DOHH2 (cell line): ENCODE data around the gene CD63.

Source experiments
- EZH2phosphoT487 ChIP-seq: fragments of 200-600 bp; sonication (generic); IDR thresholded peaks from 2 replicates; pipeline ENCODE4 v1.6.1; 2017; ENCODE audit warnings: borderline replicate concordance, mild to moderate bottlenecking, antibody characterized with exemption, low read length, moderate library complexity, mixed read lengths
- TF ChIP-seq, protein P1 (sequence below): fragments of 200-600 bp; sonication (generic); IDR thresholded peaks from one replicate; pipeline ENCODE4 v1.5.1; 2014; ENCODE audit warnings: antibody characterized with exemption, mild to moderate bottlenecking, low read depth, low read length; ENCODE audit not compliant: poor library complexity, severe bottlenecking

DNA sequence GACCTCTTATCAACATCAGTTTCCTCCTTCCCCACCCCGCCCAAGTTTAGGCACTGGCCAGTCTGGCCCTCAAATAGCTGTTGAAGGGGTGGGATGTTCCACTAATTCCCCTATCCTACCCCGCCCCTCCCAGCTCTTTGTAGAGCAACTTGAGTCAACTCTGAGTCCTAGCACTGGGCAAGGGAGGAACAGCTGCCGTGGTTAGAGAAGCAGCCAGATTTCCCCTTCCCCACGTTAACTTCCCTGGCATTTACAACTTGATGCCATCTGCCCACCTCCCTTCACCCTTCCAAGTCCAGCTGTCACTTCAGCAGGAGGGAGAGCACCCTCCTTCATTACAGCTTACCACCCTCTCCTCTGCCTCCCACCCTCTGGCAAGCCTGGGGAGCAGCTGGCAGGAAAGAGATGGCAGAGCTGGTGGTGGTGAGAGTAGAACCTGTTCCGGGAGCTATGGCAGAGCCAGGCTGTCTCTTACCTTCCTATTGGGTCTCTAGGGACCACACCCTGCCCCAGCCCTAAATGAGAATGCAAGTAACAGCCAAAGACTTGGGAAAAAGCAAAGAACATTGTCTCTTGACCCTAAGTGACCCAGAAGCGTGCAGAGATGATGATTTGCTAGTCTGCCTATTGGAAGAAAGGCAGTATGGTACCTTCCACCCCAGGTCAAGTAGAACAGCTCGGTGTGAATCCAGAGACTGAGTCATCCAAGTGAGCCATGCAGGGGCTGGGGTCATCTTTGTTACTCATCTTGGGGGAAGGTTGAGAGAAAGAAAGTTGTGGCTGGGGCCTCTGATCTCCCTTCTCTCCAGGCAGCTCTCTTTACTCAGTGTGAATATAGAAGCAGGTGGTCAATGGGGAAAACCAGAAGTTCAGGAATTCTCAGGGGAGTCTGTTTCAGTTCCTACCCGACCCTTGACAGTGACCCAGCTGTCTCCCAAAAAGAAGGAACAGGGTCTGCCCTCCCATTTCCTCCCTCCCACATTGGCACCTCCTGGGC lies 11.5 kb downstream of the CD63 start:
- TF ChIP-seq, protein P1, sequence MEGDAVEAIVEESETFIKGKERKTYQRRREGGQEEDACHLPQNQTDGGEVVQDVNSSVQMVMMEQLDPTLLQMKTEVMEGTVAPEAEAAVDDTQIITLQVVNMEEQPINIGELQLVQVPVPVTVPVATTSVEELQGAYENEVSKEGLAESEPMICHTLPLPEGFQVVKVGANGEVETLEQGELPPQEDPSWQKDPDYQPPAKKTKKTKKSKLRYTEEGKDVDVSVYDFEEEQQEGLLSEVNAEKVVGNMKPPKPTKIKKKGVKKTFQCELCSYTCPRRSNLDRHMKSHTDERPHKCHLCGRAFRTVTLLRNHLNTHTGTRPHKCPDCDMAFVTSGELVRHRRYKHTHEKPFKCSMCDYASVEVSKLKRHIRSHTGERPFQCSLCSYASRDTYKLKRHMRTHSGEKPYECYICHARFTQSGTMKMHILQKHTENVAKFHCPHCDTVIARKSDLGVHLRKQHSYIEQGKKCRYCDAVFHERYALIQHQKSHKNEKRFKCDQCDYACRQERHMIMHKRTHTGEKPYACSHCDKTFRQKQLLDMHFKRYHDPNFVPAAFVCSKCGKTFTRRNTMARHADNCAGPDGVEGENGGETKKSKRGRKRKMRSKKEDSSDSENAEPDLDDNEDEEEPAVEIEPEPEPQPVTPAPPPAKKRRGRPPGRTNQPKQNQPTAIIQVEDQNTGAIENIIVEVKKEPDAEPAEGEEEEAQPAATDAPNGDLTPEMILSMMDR = no peak
- no peak for TF ChIP-seq EZH2phosphoT487
